Chondrocyte (in vitro differentiated cells): Measurements from ENCODE around the gene PTK7. TPM values are rescaled to one million over a fixed set of nuclear protein-coding genes. Genes with fewer than 3 reads are reported as not detected.

Source experiments
- DNase-seq: peaks from one replicate; pipeline ENCODE4 v3.0.0; 2021; ENCODE audit warnings: mixed read lengths, low spot score
- H3K27ac Mint-ChIP-seq: one replicate; pipeline ENCODE4 v1.8.0; 2021; ENCODE audit warnings: mild to moderate bottlenecking, moderate library complexity, mixed read lengths; ENCODE audit not compliant: unreplicated experiment
- H3K27me3 Mint-ChIP-seq: 2 replicates; pipeline ENCODE4 v1.8.0; 2021; ENCODE audit warnings: low read depth, mixed read lengths
- H3K36me3 Mint-ChIP-seq: 2 replicates; pipeline ENCODE4 v1.8.0; 2021; ENCODE audit warnings: low read depth, mixed read lengths
- H3K4me1 Mint-ChIP-seq: 2 replicates; pipeline ENCODE4 v1.8.0; 2021; ENCODE audit warnings: low read depth, mild to moderate bottlenecking, mixed read lengths
- H3K4me3 Mint-ChIP-seq: one replicate; pipeline ENCODE4 v1.8.0; 2021; ENCODE audit warnings: mild to moderate bottlenecking, moderate library complexity, mixed read lengths; ENCODE audit not compliant: unreplicated experiment
- H3K9me3 Mint-ChIP-seq: 2 replicates; pipeline ENCODE4 v1.8.0; 2021; ENCODE audit warnings: low read depth, mixed read lengths
- total RNA-seq: library from RNA; stranded (reverse); gene quantifications from 3 replicates; pipeline ENCODE4 v1.2.1, GENCODE V29; 2021
- TF ChIP-seq, protein P1 (sequence below): fragments of 200-600 bp; sonication (generic); IDR thresholded peaks from 2 replicates; pipeline ENCODE4 v1.5.0; 2021; ENCODE audit warnings: antibody characterized with exemption, mild to moderate bottlenecking, moderate library complexity

The PTK7 gene
- total RNA-seq, 1 donor from 2014 or later, result 288 TPM

DNA sequence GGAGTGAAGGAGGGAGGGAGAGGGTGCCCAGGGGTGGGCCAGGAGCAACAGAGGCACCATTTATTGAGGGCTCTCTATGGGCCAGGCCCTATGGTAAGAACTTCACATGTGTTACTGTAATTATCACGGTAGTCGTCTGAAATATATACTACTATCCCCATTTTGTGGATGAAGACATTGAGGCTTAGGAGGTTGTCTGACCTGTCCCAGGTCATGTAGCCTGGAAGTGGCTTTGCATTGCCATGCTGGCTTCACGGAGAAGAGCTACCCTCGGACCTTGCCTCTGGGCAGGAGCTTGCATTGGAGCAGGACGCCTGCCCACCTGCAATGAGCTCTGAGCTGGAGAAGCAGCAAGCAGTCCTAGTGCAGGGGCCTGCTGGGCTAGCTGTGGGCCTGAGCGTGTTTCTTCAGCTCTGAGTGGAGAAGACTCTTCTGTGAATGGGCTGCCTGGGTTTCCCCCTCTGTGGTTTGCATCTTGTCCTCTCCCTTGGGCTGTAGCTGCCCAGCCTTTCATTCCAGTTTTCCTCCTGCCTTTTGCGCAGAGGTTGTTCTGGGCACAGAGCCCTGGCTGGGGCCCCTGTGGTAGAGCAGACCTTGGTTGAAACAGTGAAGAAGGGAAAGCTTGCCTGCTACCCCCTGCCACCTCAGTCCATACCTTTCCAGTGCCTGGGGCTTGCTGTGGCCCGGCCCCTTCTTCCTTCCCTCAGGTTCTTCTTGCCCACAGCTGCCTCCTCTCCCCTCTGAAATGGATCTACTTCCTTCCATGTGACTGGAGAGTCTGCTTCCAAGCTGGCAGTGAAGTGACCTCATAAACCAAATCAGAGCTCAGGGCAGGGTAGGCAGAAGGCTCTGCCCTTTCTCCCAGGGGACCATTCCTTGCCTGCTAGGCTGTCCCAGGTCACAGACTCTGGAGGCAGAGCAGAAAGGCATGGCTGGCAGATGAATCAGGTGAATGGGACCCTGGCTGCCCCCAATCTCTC, 70.9 kb downstream of the PTK7 start:
- TF ChIP-seq, protein P1, sequence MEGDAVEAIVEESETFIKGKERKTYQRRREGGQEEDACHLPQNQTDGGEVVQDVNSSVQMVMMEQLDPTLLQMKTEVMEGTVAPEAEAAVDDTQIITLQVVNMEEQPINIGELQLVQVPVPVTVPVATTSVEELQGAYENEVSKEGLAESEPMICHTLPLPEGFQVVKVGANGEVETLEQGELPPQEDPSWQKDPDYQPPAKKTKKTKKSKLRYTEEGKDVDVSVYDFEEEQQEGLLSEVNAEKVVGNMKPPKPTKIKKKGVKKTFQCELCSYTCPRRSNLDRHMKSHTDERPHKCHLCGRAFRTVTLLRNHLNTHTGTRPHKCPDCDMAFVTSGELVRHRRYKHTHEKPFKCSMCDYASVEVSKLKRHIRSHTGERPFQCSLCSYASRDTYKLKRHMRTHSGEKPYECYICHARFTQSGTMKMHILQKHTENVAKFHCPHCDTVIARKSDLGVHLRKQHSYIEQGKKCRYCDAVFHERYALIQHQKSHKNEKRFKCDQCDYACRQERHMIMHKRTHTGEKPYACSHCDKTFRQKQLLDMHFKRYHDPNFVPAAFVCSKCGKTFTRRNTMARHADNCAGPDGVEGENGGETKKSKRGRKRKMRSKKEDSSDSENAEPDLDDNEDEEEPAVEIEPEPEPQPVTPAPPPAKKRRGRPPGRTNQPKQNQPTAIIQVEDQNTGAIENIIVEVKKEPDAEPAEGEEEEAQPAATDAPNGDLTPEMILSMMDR, result no peak
- H3K9me3 Mint-ChIP-seq, result no peaks in the 10 kb centered on the region
- no peak for DNase-seq
- peak overlapping the region; percentile 51 for H3K27ac Mint-ChIP-seq
- H3K4me1 Mint-ChIP-seq, result peaks cover 23% of the 10 kb centered on the region
- no peaks in the 10 kb centered on the region for H3K27me3 Mint-ChIP-seq
- H3K36me3 Mint-ChIP-seq, result peaks cover 14% of the 10 kb centered on the region
- no peak overlapping the region for H3K4me3 Mint-ChIP-seq

DNA sequence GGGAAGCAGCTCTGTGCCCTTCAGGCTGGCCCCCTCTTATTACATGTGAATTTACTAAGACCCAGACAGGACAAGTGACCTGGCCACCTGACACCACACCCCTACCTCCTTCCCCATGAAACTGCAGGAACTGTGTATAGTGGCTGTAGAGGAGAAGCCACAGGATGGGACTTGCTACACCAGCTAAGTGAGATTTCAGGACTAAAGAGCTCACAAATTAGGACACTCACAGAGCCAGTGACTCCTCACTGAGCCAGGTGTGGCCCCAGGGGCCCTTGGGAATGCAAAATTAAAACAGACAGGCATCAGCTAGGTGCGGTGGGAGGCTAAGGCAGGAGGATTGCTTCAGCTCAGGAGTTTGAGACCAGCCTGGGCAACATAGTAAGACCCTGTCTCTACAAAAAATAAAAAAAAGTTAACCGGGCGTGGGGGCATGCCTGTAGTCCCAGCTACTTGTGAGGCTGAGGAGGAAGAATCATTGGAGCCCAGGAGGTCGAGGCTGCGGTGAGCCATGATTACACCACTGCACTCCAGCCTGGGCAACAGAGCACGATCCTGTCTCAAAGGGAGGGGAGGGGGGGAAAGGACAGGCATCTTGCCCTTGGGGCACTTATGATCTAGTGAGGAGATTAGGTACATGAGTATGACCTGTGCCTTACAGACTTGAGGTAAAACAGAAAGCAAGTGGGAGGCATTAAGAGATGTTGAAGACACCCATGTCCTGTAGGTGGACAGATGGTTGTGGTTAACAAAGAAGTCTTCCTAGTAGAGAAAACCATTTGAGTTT, 71.8 kb downstream of the PTK7 start:
- no peak for DNase-seq
- H3K27me3 Mint-ChIP-seq, result no peaks in the 10 kb centered on the region
- peak overlapping the region; percentile 51 for H3K27ac Mint-ChIP-seq
- peaks cover 23% of the 10 kb centered on the region for H3K4me1 Mint-ChIP-seq
- peaks cover 15% of the 10 kb centered on the region for H3K36me3 Mint-ChIP-seq
- TF ChIP-seq, protein P1, result no peak
- no peak overlapping the region for H3K4me3 Mint-ChIP-seq
- H3K9me3 Mint-ChIP-seq, result no peaks in the 10 kb centered on the region

DNA sequence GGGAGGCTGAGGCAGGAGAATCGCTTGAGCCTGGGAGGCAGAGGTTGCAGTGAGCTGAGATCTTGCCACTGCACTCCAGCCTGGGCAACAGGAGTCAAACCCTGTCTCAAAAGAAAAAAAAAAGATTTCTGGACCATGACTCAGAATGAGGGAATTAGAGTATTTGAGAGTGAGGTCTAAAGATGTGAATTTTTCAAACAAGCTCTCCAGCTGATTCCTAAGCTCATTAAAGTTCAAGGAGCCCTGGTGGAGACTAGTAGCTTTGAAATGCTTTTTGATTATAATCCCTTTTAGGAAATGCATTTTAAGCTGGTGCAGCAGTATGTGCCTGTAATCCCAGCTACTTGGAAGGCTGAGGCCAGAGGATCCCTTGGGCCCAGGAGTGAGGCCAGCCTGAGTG, 73.2 kb downstream of the PTK7 start:
- TF ChIP-seq, protein P1, result no peak
- no peaks in the 10 kb centered on the region for H3K27me3 Mint-ChIP-seq
- H3K9me3 Mint-ChIP-seq, result no peaks in the 10 kb centered on the region
- peaks cover 15% of the 10 kb centered on the region for H3K36me3 Mint-ChIP-seq
- peaks cover 12% of the 10 kb centered on the region for H3K4me1 Mint-ChIP-seq
- no peak for DNase-seq
- no peak overlapping the region for H3K4me3 Mint-ChIP-seq
- H3K27ac Mint-ChIP-seq, result peak overlapping the region; percentile 85

DNA sequence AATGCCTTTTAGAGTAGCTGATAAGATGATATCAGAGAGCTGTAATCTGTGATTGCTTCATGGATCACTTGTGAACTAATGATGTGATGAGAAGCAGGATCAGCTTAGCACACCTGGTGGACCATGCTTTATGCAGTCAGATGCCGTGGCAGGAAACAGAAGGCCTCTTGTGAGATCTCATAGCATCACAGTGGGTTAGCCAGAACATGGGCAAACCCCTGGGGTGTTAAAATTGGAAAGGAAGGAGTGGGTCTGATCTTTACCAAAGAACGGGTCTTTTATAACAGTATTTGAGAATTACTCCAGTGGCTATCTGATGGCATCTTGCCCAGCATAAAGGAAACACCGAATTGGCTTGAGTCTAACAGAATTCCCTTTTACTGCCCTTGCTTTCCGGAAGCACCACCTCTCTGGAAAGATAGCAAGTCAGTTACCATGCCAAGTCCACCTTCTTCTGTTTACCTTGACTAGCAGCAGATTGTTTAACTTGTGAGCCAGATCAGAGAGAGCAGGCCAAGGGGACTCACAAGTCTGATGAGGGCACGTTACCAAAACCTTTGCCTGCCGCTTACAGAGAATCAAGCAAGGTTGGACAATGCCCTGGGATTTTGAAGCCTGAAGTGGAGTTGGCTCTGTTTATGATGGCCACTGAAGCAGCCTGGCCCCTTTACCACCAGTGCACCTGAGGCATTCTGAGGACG, 74.1 kb downstream of the PTK7 start:
- no peak overlapping the region for H3K27ac Mint-ChIP-seq
- H3K9me3 Mint-ChIP-seq, result no peaks in the 10 kb centered on the region
- DNase-seq, result no peak
- H3K27me3 Mint-ChIP-seq, result no peaks in the 10 kb centered on the region
- TF ChIP-seq, protein P1, result no peak
- peaks cover 13% of the 10 kb centered on the region for H3K36me3 Mint-ChIP-seq
- H3K4me3 Mint-ChIP-seq, result no peak overlapping the region
- peaks cover 12% of the 10 kb centered on the region for H3K4me1 Mint-ChIP-seq

DNA sequence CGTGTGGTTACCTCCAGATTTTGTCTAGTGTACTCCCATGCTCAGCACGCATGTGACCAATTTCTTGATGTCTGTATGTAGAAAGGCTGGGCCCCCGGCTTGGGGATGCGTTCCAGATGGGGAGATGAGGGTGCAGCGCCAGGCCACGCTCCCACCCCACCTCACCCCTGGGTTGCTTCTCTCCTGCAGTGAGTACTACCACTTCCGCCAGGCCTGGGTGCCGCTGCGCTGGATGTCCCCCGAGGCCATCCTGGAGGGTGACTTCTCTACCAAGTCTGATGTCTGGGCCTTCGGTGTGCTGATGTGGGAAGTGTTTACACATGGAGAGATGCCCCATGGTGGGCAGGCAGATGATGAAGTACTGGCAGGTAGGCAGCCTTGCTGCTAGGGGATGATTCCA, 83.5 kb downstream of the PTK7 start:
- DNase-seq, result no peak
- H3K4me1 Mint-ChIP-seq, result no peaks in the 10 kb centered on the region
- no peak overlapping the region for H3K27ac Mint-ChIP-seq
- no peak overlapping the region for H3K4me3 Mint-ChIP-seq
- no peaks in the 10 kb centered on the region for H3K27me3 Mint-ChIP-seq
- TF ChIP-seq, protein P1, result no peak
- no peaks in the 10 kb centered on the region for H3K9me3 Mint-ChIP-seq
- peaks cover 12% of the 10 kb centered on the region for H3K36me3 Mint-ChIP-seq
